IPS-18c (cell line): ENCODE measurements around the gene ZSWIM4.

Experiments
- H3K4me3 ChIP-seq: 2 replicates; pipeline ENCODE4 v1.7.0; 2013; ENCODE audit warnings: low read depth, mild to moderate bottlenecking, low read length, moderate library complexity; ENCODE audit not compliant: insufficient read depth
- H3K9me3 ChIP-seq: one replicate; pipeline ENCODE4 v1.6.1; 2013; ENCODE audit warnings: mild to moderate bottlenecking, low read length, moderate library complexity; ENCODE audit not compliant: control insufficient read depth, insufficient read depth

The ZSWIM4 gene

GRCh38 chr19:13872339-13872694 lies 77.1 kb downstream of the ZSWIM4 start:
- no peak overlapping the region; the same call in 1 of the 2 replicates for H3K4me3 ChIP-seq
- no peaks in the 10 kb centered on the region for H3K9me3 ChIP-seq

GRCh38 chr19:13872695-13873389 lies 77.6 kb downstream of the ZSWIM4 start:
- H3K4me3 ChIP-seq, result no peak overlapping the region; the same call in 1 of the 2 replicates
- no peaks in the 10 kb centered on the region for H3K9me3 ChIP-seq

- H3K9me3 ChIP-seq, result no peaks in the 10 kb centered on the region
- H3K4me3 ChIP-seq, result no peak overlapping the region; the same call in 1 of the 2 replicates
These were observed 78.7 kb downstream of the ZSWIM4 start for GRCh38 chr19:13873834-13874515.

- Histone ChIP-seq H3K4me3 (no peak overlapping the region), H3K9me3 (no peaks in the 10 kb centered on the region)
These were observed 80.6 kb downstream of the ZSWIM4 start for GRCh38 chr19:13875824-13876223.

GRCh38 chr19:13876834-13877233 lies 81.6 kb downstream of the ZSWIM4 start, which contains the start of gene NANOS3:
Gene NANOS3 (plus strand): TSS chr19:13877134. CDS start chr19:13877249, 115 bp downstream.
- Histone ChIP-seq H3K9me3 (no peaks in the 10 kb centered on the region), H3K4me3 (no peak within 1 kb of the TSS)

- H3K4me3 ChIP-seq, result no peak overlapping the region
These were observed 82.1 kb downstream of the ZSWIM4 start for GRCh38 chr19:13877303-13877702.

GRCh38 chr19:13880059-13881043 lies 85.1 kb downstream of the ZSWIM4 start:
- Histone ChIP-seq H3K4me3 (peak overlapping the region; percentile 40; the same call in 1 of the 2 replicates), H3K9me3 (no peaks in the 10 kb centered on the region)

More at GRCh38 chr19:13877303-13877702, 82.1 kb downstream of the ZSWIM4 start:
- no peaks in the 10 kb centered on the region for H3K9me3 ChIP-seq

- Histone ChIP-seq H3K4me3 (peak overlapping the region; percentile 40; the same call in 1 of the 2 replicates), H3K9me3 (no peaks in the 10 kb centered on the region)
These were observed 86.0 kb downstream of the ZSWIM4 start for GRCh38 chr19:13881251-13881691.
